ENCODE results near the gene RYR3. TPM values are rescaled to one million over a fixed set of nuclear protein-coding genes. Genes with fewer than 3 reads are reported as not detected.

The RYR3 gene
- total and polyA plus RNA-seq, 10 of the 15 experiments (the other 5 are each of a cell fraction or from before 2014, with no cell fraction given) = under 0.01 to 0.44 (median 0.16) TPM; not detected in 5

- no peak for TF ChIP-seq RBBP5 (conservative IDR thresholded peaks at IDR 0.05)
These were observed 519.6 kb downstream of the RYR3 start (continued) for GRCh38 chr15:33830351-33830750.

GRCh38 chr15:33831646-33832045, 520.9 kb downstream of the RYR3 start:
- Histone ChIP-seq H3K4me1 (ENCODE audit: control insufficient read depth, insufficient read depth, low read length) (no peaks in the 10 kb centered on the region), H3K27me3 (replicated peaks in 1 of 2; ENCODE audit: control insufficient read depth in 2 of 2, insufficient read depth in 2 of 2, low read length in 1 of 2) (no peaks in the 10 kb centered on the region; a peak in 1 of 4 replicates), H2AFZ (ENCODE audit: control insufficient read depth, low read depth, low read length) (no peak overlapping the region), H3K27ac (ENCODE audit: control insufficient read depth, insufficient read depth) (no peak overlapping the region), H3K9ac (ENCODE audit: control insufficient read depth, insufficient read depth, low read length) (no peak overlapping the region), H4K20me1 (ENCODE audit: control insufficient read depth, insufficient read depth) (no peaks in the 10 kb centered on the region), H3K79me2 (ENCODE audit: control insufficient read depth, insufficient read depth, low read length) (no peaks in the 10 kb centered on the region), H3K4me2 (ENCODE audit: control insufficient read depth, insufficient read depth) (no peak overlapping the region), H3K9me3 (replicated peaks; ENCODE audit: control insufficient read depth, insufficient read depth, low read length) (no peaks in the 10 kb centered on the region), H3K36me3 (ENCODE audit: control insufficient read depth in 2 of 2, insufficient read depth in 2 of 2, low read length in 1 of 2) (no peaks in the 10 kb centered on the region), H3K4me3 (no peak overlapping the region)
- ChIA-PET CTCF (no interaction called here), POLR2A (no interaction called here), RAD21 (ENCODE audit: unreplicated experiment) (no interaction called here), SMC1A (ENCODE audit: uncharacterized antibody, unreplicated experiment) (no interaction called here)
- no TSS peak for BruUV-seq (replicated peaks)
- in situ Hi-C loops (cut with MboI) = no loop called here
- intact Hi-C loops (cut with micrococcal nuclease; ENCODE audit: unreplicated experiment) = no loop called here
- ATAC-seq = no peak
- 62% methylated on average over 7 of the region's 7 CpGs for WGBS (ENCODE audit: insufficient coverage, insufficient replicate concordance, low lambda C conversion rate, missing lambda C conversion rate)
- TF ChIP-seq SP1 (IDR thresholded peaks at IDR 0.05; ENCODE audit: low read depth, low read length) (no peak), MEF2A (IDR thresholded peaks at IDR 0.05; ENCODE audit: insufficient read depth, low read depth, low read length) (no peak), RB1 (IDR thresholded peaks at IDR 0.05; ENCODE audit: borderline replicate concordance) (no peak), ZNF217 (IDR thresholded peaks at IDR 0.05) (no peak), POLR2AphosphoS2 (IDR thresholded peaks at IDR 0.05; ENCODE audit: low read depth, low read length) (no peak), RBBP5 (conservative IDR thresholded peaks at IDR 0.05) (no peak), NKRF (conservative IDR thresholded peaks at IDR 0.05) (no peak), ESRRA (IDR thresholded peaks at IDR 0.05; ENCODE audit: low read length) (no peak), TARDBP (IDR thresholded peaks at IDR 0.05; ENCODE audit: borderline replicate concordance) (no peak), PBX3 (IDR thresholded peaks at IDR 0.05; ENCODE audit: insufficient replicate concordance, low read depth, low read length) (no peak), YBX1 (IDR thresholded peaks at IDR 0.05) (no peak), NR2C2 (IDR thresholded peaks at IDR 0.05; ENCODE audit: borderline replicate concordance, control insufficient read depth, insufficient read length, low read depth) (no peak), NRF1 (conservative IDR thresholded peaks at IDR 0.05; ENCODE audit: low read depth, low read length) (no peak), STAT3 (IDR thresholded peaks at IDR 0.05; ENCODE audit: low read depth, low read length) (no peak), IRF4 (IDR thresholded peaks at IDR 0.05; ENCODE audit: low read depth, low read length) (no peak), SUZ12 (IDR thresholded peaks at IDR 0.05; ENCODE audit: unreplicated experiment) (no peak), CREB1 (IDR thresholded peaks at IDR 0.05; ENCODE audit: low read depth) (no peak), SREBF1 (IDR thresholded peaks at IDR 0.05; ENCODE audit: low read length) (no peak), NBN (IDR thresholded peaks at IDR 0.05) (no peak)
- DNase-seq (ENCODE audit: low read depth, low spot score) = no peak
- FAIRE-seq = no peak
